K562 (cell line): ENCODE measurements around the gene BRINP2. TPM values are rescaled to one million over a fixed set of nuclear protein-coding genes. Genes with fewer than 3 reads are reported as not detected.

ENCODE experiments used
- ATAC-seq: fragments of 200-7000 bp; cut with Tn5 transposase; 3 replicates; pipeline ENCODE4 v1.9.1; 2020; ENCODE audit warnings: moderate library complexity
- BruUV-seq: library from RNA; stranded (reverse); fragments of 400-500 nt; replicated peaks from 2 replicates; lab custom pipeline; 2021; lab: Mats Ljungman, UMichigan
- CTCF ChIA-PET: fragments of 300-600 bp; formaldehyde crosslinking; extraction: SDS; loops from one replicate; lab custom pipeline; 2021; ENCODE audit warnings: low intra/inter-chr PET ratio; lab: Yijun Ruan, JAX
- POLR2A ChIA-PET: fragments of 300-600, 350-650 bp; sonication (Branson Sonifier 250); formaldehyde crosslinking; extraction: SDS; loops from one replicate; lab custom pipeline; 2021; ENCODE audit warnings: antibody characterized with exemption, inconsistent platforms; lab: Yijun Ruan, JAX
- DNase-seq, 4 experiments: peaks; one replicate each; pipeline versions ENCODE4 v3.0.0 to v3.0.0-alpha.2; 2011 to 2018; ENCODE audit warnings: low spot score in 3 of 4, mixed read lengths in 3 of 4; ENCODE audit errors: extremely low read depth in 1 of 4
- FAIRE-seq: peaks from 2 replicates; lab custom pipeline; 2011; peaks lifted over from hg19 to GRCh38; lab: Jason Lieb, UNC
- H2AFZ ChIP-seq: 2 replicates; pipeline ENCODE4 v1.6.0; 2011; ENCODE audit warnings: low read depth, low read length, control low read depth, inconsistent platforms
- H3K27ac ChIP-seq: fragments of 200-600 bp; 3 replicates; pipeline ENCODE4 v1.8.0; 2011; ENCODE audit warnings: low read depth, mild to moderate bottlenecking, control low read depth, inconsistent platforms, low read length, moderate library complexity, mixed read lengths; ENCODE audit errors: extremely low read depth
- H3K27me3 ChIP-seq, 2 experiments: fragments of 300-600 bp in 1 of 2; 2 replicates in 1 of 2; 3 replicates in 1 of 2; pipeline versions ENCODE4 v1.6.0 to v1.8.0; 2011; ENCODE audit warnings: inconsistent platforms in 2 of 2, low read length in 2 of 2, mild to moderate bottlenecking in 1 of 2, mixed read lengths in 1 of 2, moderate library complexity in 1 of 2; ENCODE audit not compliant: control insufficient read depth in 2 of 2, insufficient read depth in 2 of 2
- H3K36me3 ChIP-seq: fragments of 300-600 bp; 3 replicates; pipeline ENCODE4 v1.8.0; 2011; ENCODE audit warnings: mild to moderate bottlenecking, low read length, inconsistent platforms; ENCODE audit not compliant: control insufficient read depth, insufficient read depth
- H3K4me1 ChIP-seq, 2 experiments: fragments of 200-600 bp in 1 of 2; replicated peaks in 1 of 2; 2 replicates in 1 of 2; 3 replicates in 1 of 2; pipeline versions ENCODE4 v1.5.1 to v1.8.0; 2011; ENCODE audit warnings: inconsistent platforms in 2 of 2, low read length in 2 of 2, mild to moderate bottlenecking in 1 of 2, mixed read lengths in 1 of 2, moderate library complexity in 1 of 2; ENCODE audit not compliant: control insufficient read depth in 2 of 2, insufficient read depth in 2 of 2
- H3K4me2 ChIP-seq: 2 replicates; pipeline ENCODE4 v1.6.1; 2011; ENCODE audit warnings: low read length, control low read depth, inconsistent platforms, mixed read lengths; ENCODE audit not compliant: insufficient read depth
- H3K4me3 ChIP-seq: fragments of 200-600 bp; sonication (generic), shearing (Covaris generic); 2 replicates; pipeline ENCODE4 v1.5.1; 2016; ENCODE audit warnings: control low read depth, inconsistent platforms
- H3K79me2 ChIP-seq: fragments of 200-600 bp; 3 replicates; pipeline ENCODE4 v1.8.0; 2011; ENCODE audit warnings: low read length, inconsistent platforms; ENCODE audit not compliant: control insufficient read depth, insufficient read depth
- H3K9ac ChIP-seq, 2 experiments: 2 replicates each; pipeline versions ENCODE4 v1.6.0 to v1.6.1; 2011; ENCODE audit warnings: low read depth in 2 of 2, low read length in 2 of 2, control low read depth in 1 of 2, inconsistent platforms in 1 of 2, mild to moderate bottlenecking in 1 of 2, mixed read lengths in 1 of 2; ENCODE audit not compliant: insufficient read depth in 1 of 2
- H3K9me1 ChIP-seq: one replicate; pipeline ENCODE4 v1.6.0; 2011; ENCODE audit warnings: inconsistent platforms, mild to moderate bottlenecking, low read length, moderate library complexity; ENCODE audit not compliant: control insufficient read depth, insufficient read depth
- H3K9me3 ChIP-seq: replicated peaks from 2 replicates; pipeline ENCODE4 v1.5.1; 2011; ENCODE audit warnings: low read depth, low read length, inconsistent platforms; ENCODE audit not compliant: control insufficient read depth, insufficient read depth
- H4K20me1 ChIP-seq: replicated peaks from 2 replicates; pipeline ENCODE4 v1.6.1; 2011; ENCODE audit warnings: low read length, inconsistent platforms, mixed read lengths; ENCODE audit not compliant: control insufficient read depth, insufficient read depth
- BRF1 ChIP-seq: IDR thresholded peaks from 3 replicates; pipeline ENCODE4 v1.6.1; 2011; ENCODE audit warnings: borderline replicate concordance, mild to moderate bottlenecking; ENCODE audit not compliant: insufficient read length; ENCODE audit errors: extremely low read depth
- CCNT2 ChIP-seq: IDR thresholded peaks from 2 replicates; pipeline ENCODE4 v1.6.1; 2011; ENCODE audit warnings: borderline replicate concordance, low read depth, mild to moderate bottlenecking, moderate library complexity, mixed read lengths, low read length; ENCODE audit not compliant: insufficient read length; ENCODE audit errors: extremely low read depth
- GATA2 ChIP-seq: sonication (generic); formaldehyde crosslinking; IDR thresholded peaks from 2 replicates; pipeline ENCODE4 v1.4.0; 2020; ENCODE audit warnings: mild to moderate bottlenecking, missing genetic modification reagents
- MAFF ChIP-seq: IDR thresholded peaks from 2 replicates; pipeline ENCODE4 v1.6.1; 2012; ENCODE audit warnings: low read length, improper control_type of control experiment
- NFE2L1 ChIP-seq: fragments of 450-650 bp; IDR thresholded peaks from 2 replicates; pipeline ENCODE4 v1.6.1; 2016; ENCODE audit warnings: missing genetic modification characterization, low read depth, mild to moderate bottlenecking, missing compliant biosample characterization, moderate library complexity, borderline replicate concordance
- NFXL1 ChIP-seq: fragments of 450-650 bp; formaldehyde crosslinking; IDR thresholded peaks from 2 replicates; pipeline ENCODE4 v1.4.0; 2021; ENCODE audit warnings: mild to moderate bottlenecking
- SETDB1 ChIP-seq: IDR thresholded peaks from one replicate; pipeline ENCODE4 v1.6.1; 2012; ENCODE audit warnings: low read length, control low read depth, inconsistent platforms
- SP1 ChIP-seq: sonication (generic); formaldehyde crosslinking; IDR thresholded peaks from 2 replicates; pipeline ENCODE4 v1.8.1; 2022; ENCODE audit warnings: mild to moderate bottlenecking, missing genetic modification reagents
- ZNF140 ChIP-seq: fragments of 250-450 bp; sonication (Bioruptor Pico); IDR thresholded peaks from 2 replicates; pipeline ENCODE4 v1.8.0; 2021; ENCODE audit warnings: moderate library complexity, mild to moderate bottlenecking, inconsistent platforms
- ZNF717 ChIP-seq: fragments of 250-450 bp; sonication (Bioruptor Pico); IDR thresholded peaks from 2 replicates; pipeline ENCODE4 v1.5.0; 2021
- WGBS: fragments of 100-300 bp; shearing (Covaris generic); methylation state at CpG from one replicate; pipeline ENCODE4 v1.1.6; 2016; ENCODE audit warnings: low coverage, mixed read lengths; ENCODE audit not compliant: insufficient coverage; ENCODE audit errors: missing lambda C conversion rate; 5-methylcytosine and 5-hydroxymethylcytosine counted together
- in situ Hi-C: fragments of 300-500 bp; cut with MboI; formaldehyde crosslinking; loops from 4 replicates; pipeline ENCODE4 v1.15.0; 2018; ENCODE audit warnings: inconsistent platforms, mixed read lengths
- intact Hi-C: fragments of 100-400 bp; cut with micrococcal nuclease; formaldehyde crosslinking; loops from 2 replicates; pipeline ENCODE4 v1.14.2; 2022
- polyA plus RNA-seq, 8 experiments: library from polyadenylated mRNA; depleted of rRNA in 4 of 8; stranded (reverse) in 5 of 8; unstranded in 3 of 8; fragments of >200 nt; fragmentation: Nextera tagmentation in 2 of 8; fragmentation: Illumina TruSeq in 1 of 8; extraction: Ambion mirVana in 2 of 8; extraction: Trizol in 1 of 8; gene quantifications; 2 replicates each; pipeline versions ENCODE4 v1.2.1 to v1.2.3, GENCODE V29; 2011 to 2014; ENCODE audit warnings: inconsistent platforms in 1 of 8, missing spikeins in 1 of 8
- total RNA-seq, 7 experiments: library from RNA; depleted of rRNA in 6 of 7; stranded (reverse); fragments of >200 nt in 6 of 7; fragmentation: Illumina TruSeq in 2 of 7; extraction: Trizol in 2 of 7; gene quantifications; 2 replicates each; pipeline versions ENCODE4 v1.2.1 to v1.2.3, GENCODE V29; 2011 to 2021; ENCODE audit warnings: low replicate concordance in 1 of 7
- TF ChIP-seq, protein P1 (sequence below): sonication (generic); formaldehyde crosslinking; IDR thresholded peaks from 2 replicates; pipeline ENCODE4 v1.8.0; 2022; ENCODE audit warnings: mild to moderate bottlenecking, missing genetic modification reagents

The BRINP2 gene
- total and polyA plus RNA-seq, 9 of the 15 experiments (the other 6 are each of a cell fraction or from before 2014, with no cell fraction given), result not detected

DNA sequence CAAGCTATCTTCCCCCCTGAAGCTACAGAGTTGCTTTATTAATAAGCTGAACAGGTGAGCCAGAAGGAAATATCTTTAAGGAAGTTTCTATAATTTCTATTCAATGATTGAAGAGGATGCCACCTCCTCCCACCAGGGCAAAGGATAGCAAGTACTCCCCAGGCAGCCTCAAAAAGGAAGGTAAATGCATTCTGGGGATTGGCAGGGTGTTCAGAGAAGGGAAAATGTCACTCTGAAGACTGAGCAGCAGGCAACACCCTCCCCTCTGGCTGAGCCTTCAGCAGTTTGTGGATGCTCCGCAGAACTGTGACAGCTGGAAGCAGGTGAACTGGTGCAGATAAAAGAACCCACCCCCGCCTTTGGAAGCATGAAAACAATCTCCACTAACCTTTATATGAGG lies 140.8 kb downstream of the BRINP2 start (continued):
- TF ChIP-seq CCNT2, result no peak
- TF ChIP-seq BRF1, result no peak
- no peak for TF ChIP-seq SP1 (CRISPR knock-in tag)

GRCh38 chr1:177315261-177315660 lies 144.5 kb downstream of the BRINP2 start:
- Histone ChIP-seq H3K9me3 (no peaks in the 10 kb centered on the region; the same call in 1 of the 2 replicates), H3K4me3 (no peak overlapping the region), H3K4me2 (no peak overlapping the region), H3K4me1 (no peaks in the 10 kb centered on the region), H3K9ac (no peak overlapping the region), H3K9me1 (no peaks in the 10 kb centered on the region), H4K20me1 (no peaks in the 10 kb centered on the region), H3K27ac (no peak overlapping the region), H3K79me2 (no peaks in the 10 kb centered on the region), H3K27me3 (no peaks in the 10 kb centered on the region), H2AFZ (no peak overlapping the region), H3K36me3 (no peaks in the 10 kb centered on the region)
- no TSS peak for BruUV-seq
- TF ChIP-seq GATA2 (no peak), MAFF (no peak), ZNF717 (CRISPR knock-in tag) (no peak), ZNF140 (CRISPR knock-in tag) (no peak), NFXL1 (CRISPR knock-in tag) (no peak), SETDB1 (no peak), NFE2L1 (tag) (no peak)
- TF ChIP-seq, protein P1, sequence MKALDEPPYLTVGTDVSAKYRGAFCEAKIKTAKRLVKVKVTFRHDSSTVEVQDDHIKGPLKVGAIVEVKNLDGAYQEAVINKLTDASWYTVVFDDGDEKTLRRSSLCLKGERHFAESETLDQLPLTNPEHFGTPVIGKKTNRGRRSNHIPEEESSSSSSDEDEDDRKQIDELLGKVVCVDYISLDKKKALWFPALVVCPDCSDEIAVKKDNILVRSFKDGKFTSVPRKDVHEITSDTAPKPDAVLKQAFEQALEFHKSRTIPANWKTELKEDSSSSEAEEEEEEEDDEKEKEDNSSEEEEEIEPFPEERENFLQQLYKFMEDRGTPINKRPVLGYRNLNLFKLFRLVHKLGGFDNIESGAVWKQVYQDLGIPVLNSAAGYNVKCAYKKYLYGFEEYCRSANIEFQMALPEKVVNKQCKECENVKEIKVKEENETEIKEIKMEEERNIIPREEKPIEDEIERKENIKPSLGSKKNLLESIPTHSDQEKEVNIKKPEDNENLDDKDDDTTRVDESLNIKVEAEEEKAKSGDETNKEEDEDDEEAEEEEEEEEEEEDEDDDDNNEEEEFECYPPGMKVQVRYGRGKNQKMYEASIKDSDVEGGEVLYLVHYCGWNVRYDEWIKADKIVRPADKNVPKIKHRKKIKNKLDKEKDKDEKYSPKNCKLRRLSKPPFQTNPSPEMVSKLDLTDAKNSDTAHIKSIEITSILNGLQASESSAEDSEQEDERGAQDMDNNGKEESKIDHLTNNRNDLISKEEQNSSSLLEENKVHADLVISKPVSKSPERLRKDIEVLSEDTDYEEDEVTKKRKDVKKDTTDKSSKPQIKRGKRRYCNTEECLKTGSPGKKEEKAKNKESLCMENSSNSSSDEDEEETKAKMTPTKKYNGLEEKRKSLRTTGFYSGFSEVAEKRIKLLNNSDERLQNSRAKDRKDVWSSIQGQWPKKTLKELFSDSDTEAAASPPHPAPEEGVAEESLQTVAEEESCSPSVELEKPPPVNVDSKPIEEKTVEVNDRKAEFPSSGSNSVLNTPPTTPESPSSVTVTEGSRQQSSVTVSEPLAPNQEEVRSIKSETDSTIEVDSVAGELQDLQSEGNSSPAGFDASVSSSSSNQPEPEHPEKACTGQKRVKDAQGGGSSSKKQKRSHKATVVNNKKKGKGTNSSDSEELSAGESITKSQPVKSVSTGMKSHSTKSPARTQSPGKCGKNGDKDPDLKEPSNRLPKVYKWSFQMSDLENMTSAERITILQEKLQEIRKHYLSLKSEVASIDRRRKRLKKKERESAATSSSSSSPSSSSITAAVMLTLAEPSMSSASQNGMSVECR (CRISPR knock-in tag), result no peak
- DNase-seq (no peak), FAIRE-seq (no peak), ATAC-seq (no peak)
- in situ Hi-C loops (no loop called here), intact Hi-C loops (no loop called here)
- 0% methylated on average over 2 of the region's 2 CpGs for WGBS
- ChIA-PET POLR2A (no interaction called here), CTCF (no interaction called here)
